SK-N-MC (cell line): ENCODE measurements around the gene TRAPPC6A.

Experiments used
- EZH2 ChIP-seq: fragments of 200-600 bp; sonication (generic); IDR thresholded peaks from one replicate; pipeline ENCODE4 v1.6.1; 2017; ENCODE audit warnings: antibody characterized with exemption
- FOXP2 ChIP-seq: optimal IDR thresholded peaks from 2 replicates; pipeline ENCODE3; 2011; ENCODE audit warnings: mild to moderate bottlenecking, moderate library complexity; ENCODE audit not compliant: insufficient read depth; ENCODE audit errors: extremely low read length, control extremely low read depth
- POLR2AphosphoS5 ChIP-seq: IDR thresholded peaks from 2 replicates; pipeline ENCODE4 v1.6.1; 2012; ENCODE audit warnings: mild to moderate bottlenecking, low read depth, low read length, borderline replicate concordance

- no peak for TF ChIP-seq POLR2AphosphoS5
- no peak for TF ChIP-seq EZH2
- TF ChIP-seq FOXP2 = no peak
These were observed 4.7 kb upstream of the TRAPPC6A start for GRCh38 chr19:45182758-45183157.
